Middle frontal gyrus (tissue), 1 donor: ENCODE results near the gene FAM200C.

ENCODE experiments used
- DNase-seq: peaks from one replicate; pipeline ENCODE4 v3.0.0-alpha.2; 2015; ENCODE audit warnings: low spot score; ENCODE audit errors: extremely low spot score

The FAM200C gene

DNA sequence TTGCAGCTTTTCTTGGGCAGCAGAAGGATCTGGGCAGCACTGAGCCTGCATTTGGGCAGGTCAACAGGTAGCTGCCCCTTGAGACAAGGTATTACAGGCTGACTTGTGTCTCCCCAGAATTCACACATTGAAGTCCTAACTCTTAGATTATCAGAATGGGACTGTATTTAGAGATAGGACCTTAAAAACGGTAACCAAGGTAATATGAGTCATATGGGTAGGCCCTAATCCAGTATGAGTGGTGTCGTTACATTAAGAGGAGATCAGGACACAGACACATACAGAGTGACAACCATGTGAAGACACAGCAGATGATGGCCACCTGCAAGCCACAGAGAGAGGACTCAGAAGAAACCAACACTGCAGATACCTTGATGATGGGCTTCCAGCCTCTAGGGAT is 32.6 kb downstream of the FAM200C start:
- DNase-seq, result no peak

DNA sequence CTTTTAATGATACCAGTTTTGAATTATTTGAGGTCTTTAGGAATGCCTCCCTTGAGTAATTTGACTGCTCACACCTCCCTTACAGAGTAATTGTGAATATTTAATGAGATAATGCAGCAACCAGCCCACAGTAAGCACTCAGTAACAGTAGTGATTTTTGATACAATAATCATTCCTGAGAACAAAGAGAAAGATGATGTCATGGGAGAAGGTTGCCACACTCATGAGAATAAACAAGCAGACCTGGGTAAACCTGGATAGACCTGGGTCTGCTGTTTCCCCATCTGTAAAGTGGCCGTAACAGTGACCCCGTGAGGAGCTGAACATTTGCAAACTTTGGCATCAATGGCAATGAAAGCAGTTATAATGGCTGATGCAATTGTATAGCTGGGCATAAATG is 33.6 kb downstream of the FAM200C start:
- no peak for DNase-seq

DNA sequence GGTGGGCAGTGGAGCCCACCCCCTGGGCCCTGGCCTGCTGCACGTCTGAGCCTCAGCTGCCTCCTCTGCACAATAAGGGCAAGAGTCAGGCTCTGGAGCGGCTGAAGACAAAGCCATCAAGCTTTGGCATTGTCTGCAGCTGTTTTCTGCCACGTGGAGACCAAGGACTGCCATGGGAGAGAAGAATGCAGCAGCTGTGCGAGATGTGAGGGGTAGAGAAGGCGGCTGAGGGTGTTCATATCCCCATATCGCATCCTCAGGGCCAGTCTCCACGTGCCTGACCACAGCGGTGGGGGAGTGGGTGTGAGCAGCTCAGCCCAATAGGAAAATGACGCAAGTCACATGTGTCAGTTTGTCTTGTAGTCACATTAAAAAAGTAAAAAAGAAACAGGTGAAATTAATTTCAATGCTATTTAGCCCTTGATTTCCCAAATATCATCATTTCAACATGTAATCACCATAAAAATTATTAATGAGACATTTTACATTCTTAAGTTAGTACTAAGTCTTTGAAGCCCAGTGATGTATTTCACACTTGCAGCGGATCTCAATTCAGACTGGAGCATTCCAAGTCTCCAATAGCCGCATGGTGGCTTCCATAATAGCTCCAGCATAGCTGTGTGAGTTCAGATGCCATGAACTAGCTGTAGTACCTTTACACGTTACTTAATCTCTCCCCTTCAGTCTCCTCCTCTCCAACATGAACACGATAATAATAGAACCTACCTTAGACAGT is 36.0 kb downstream of the FAM200C start:
- DNase-seq, result no peak

DNA sequence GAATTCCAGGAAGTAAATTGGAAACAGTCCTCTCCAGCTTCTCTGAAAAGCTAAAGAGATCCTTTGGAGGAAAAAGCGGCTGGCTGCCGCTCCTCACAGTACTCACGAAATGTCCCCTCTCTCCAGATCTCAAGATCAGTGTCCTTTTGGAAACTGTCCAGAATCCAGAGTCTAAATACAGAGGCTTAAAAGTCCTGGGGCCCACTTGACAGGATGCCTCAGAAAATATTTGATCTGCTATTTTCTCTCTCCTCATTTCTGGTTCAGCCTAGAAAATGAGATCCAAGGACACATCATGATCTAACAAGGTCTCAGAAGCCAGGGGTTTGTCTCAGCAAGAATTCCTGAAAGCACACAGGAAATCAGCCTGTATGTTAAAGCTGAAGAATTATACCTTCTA is 36.6 kb downstream of the FAM200C start:
- no peak for DNase-seq

DNA sequence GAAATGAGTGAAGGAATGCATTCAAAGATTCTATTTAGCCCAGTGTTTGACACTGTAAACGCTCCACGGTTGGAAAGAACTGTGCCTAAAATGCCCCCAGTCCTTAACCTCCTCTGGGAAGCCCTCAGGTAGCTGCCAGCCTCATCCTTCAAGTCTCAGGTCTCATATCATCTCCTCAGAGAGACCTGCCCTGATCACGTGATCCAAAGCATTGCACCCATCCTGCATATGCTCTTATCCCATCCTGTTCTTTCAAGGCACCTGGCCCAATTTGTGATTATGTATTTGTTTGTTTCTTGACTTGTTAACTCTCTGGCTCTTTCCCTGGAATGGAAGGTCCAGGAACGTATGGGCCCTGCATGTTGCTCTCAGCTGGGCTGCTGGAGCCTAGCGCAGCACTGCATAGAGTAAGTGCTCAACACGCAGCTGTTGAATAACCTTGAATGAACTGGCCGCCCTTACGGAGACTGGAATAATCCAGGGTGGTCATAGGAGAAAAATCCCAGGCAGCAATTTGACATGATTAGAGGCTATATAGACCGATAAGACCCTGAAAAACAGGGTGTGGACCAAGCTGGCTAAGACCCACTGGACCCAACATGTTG is 38.1 kb downstream of the FAM200C start:
- DNase-seq, result no peak

DNA sequence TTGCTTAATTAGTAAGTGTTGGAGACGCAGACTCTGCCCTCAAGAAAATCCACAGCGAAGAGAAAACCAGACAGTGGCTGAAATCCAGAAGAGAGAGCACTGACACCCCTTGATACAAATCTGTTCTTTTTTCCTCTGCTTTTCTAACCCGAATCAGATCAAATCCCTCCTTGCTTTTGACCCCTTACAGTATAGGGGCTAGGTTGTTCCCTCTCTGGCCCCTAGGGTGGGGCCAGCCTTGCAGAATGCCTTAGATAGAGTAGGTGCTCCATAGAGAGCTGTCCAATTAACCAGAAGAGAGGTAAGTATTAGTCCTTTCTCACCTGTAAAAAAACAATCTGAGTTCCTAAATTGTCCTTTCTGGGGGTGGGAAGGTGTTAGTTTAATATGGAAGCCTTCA is 39.5 kb downstream of the FAM200C start:
- DNase-seq, result no peak

DNA sequence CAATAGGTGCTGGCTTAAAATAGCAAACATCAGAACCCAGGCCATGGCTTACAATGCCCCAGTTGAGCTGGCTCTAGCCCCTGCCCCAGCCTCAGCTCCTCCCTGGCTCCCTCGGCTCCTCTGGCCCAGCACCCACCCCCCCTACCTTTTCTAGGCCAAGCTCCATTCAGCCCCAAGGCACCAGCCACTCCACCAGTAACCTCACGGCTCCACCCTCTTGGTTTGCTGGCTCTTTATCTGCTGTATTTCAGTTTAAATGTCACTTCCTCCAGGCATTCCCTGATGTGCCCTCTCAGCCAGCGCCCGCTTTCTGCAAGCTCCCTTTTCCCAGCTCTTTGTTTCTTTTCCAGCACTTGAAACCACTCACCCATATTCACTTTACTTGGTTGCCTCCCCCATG is 40.0 kb downstream of the FAM200C start:
- DNase-seq, result no peak

DNA sequence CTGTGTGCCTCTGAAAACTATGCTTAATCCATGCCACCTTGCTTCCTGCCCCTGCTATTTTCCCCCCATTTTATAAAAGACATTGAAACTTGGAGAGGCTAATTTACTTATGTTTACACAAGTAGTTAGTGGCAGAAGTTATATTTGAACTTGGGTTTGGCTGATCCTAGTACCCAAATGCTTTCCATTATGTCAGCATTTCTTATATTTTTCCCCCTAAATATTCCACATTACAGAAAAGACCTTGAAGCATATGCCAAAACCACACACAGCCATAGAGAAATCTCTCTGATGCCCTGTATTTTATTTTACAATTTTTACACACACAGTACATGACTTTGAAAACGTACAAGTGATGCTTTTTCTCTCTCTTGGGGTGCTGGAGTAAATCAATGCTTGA is 40.6 kb downstream of the FAM200C start:
- DNase-seq, result no peak

DNA sequence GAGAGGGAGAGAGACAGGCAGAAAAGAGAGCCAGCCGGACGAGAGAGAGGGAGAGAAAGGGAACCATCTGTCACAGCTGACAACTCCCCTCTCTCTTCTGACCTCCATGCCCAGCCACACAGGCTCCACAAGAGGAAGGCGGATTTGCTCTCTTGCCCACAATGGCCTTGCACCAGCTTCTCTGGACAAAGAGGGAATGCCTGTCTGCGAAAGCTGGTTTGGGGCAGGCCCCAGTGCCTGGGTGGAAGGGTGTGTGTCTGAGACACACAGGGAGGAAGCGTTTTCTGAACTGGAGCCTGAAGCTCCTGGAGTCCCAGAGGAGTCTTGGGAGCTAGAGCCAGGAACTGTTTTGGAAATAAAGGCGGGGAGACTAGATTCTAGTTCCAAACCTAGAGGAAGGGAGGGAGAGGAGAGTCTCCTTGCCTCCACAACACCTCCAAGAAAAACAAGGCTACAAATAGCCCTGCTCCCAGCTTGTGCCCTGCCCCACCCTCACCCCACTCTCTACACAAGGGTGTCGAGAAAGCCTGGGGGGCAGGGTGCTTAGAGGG is 41.9 kb downstream of the FAM200C start:
- no peak for DNase-seq

DNA sequence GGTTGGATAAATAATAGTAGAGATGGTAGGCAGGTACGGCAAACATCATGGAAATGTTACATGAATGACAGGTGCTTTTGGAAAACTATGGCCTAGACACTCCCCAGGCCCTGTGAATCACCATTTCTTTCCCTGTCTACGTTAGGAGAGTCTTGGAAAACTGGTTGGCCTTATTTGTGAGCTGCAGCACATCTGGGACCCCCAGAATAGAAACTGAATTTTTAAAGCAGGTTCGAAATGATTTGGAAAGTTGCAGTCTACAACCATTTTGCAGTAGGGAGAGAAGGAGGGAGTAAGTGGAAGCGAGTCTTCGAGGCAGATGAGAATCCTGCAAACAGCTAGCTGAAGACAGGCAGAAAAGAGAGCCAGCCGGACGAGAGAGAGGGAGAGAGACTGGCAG is 42.5 kb downstream of the FAM200C start:
- DNase-seq, result no peak

DNA sequence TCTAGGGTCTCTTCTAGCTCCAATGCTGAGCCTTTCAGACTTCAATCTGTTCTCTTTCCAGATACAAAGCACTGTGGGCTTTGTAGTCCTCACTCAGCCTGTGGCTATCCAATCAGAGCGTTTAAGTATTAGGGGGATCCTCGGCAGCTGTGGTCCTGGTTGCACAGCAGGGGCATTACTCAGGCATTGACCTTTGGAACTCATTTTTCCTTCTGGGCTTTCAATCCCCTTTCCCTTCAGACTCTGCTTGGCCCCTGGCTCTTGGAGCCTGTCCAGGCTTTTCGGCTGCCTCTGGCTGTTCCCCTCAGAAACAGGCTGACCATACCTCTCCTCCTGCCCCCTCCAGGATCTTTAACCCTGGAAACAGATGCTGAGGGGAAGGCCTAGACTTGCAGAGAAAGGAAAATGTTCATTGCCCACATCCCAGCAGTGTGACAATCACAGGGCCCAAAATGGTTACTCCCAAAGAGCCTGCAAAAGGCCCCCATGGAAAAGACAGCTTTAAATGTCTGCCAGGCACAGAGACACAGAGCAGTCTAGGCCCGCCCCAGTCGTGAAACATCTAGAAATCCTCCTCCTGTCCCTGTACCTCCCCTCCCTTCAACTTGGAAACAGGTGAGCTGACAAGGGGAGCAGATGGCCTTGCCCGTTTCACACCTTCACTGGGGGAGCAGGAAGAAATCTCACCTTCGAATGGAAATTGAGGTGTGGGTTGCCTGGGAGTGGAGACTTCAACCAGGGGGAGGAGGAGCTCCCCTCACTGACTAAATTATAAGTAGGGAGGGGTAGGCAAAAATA is 43.1 kb downstream of the FAM200C start:
- no peak for DNase-seq

DNA sequence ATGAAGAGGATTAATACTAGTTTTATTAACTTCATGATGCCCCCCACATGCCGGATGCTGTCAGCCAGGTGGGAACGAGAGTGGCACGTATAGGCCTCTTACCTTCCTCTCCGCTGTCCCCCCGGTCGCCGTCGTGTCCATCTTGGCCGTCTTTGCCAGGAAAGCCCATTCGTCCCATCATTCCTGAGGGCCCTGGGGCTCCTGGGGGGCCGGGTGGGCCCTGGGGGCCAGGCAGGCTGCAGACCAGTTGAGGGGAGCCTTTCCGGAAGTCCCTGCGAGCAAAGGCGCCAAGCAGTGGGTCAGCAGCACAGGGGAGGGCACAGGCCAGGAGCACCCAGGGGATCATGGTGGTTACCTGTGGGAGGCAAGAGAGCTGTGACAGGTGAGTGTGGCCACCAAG is 45.2 kb downstream of the FAM200C start:
- DNase-seq, result no peak

DNA sequence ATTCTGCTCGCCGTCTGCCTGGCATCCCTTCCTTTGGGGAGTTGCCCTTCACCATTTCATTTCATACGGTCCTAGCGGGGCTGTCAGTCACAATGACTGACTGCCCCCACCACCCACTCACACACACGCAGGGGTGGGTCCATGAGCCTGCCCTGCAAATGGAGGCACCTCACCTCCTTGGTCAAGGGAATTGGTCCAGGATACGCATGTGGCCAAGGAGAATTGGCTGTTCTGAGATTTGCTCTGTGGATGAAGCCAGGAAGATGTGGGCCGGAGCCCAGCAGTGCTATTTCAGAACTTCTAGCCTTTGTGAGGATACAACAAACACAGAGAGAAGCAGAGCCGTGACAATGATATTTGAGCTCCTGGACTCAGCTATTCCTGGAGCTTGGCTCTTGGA is 46.5 kb downstream of the FAM200C start:
- DNase-seq, result peak; percentile 15

DNA sequence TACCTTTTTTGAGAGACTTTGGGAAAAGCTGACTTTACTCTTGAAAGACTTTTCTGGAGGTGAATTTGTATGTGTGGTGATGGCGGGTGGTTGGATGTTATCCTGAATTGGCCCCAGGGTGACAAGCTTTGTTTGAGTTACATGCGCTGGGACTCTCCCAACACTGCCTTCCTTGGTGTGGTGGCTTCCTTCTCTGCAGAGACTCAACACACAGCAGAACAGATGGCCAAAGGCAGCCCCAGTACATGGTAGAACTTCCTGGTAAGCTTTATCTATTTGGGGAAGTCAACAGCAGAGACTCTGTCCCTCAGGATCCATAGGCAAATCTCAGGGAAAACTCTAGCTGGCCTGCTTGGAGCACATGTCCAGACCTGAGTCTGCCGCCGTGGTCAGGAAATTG is 47.5 kb downstream of the FAM200C start:
- DNase-seq, result no peak

DNA sequence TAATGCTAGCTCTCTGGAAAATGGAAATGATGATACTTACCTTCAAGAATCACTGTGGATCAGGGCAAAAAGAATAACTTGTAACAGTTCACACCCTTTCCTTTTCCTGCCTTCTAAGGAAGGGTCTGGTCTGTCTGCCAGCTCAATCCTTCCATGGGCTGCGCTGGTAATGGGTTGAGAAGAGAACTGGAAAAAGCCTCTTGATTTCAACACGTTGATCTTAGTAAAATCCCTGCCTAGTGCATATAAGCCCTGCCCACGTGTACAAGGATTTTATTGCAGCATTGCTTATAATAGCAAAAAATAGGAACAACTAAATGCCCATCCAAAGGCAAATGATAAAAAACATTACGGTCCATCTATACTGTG is 49.9 kb downstream of the FAM200C start:
- DNase-seq, result no peak

DNA sequence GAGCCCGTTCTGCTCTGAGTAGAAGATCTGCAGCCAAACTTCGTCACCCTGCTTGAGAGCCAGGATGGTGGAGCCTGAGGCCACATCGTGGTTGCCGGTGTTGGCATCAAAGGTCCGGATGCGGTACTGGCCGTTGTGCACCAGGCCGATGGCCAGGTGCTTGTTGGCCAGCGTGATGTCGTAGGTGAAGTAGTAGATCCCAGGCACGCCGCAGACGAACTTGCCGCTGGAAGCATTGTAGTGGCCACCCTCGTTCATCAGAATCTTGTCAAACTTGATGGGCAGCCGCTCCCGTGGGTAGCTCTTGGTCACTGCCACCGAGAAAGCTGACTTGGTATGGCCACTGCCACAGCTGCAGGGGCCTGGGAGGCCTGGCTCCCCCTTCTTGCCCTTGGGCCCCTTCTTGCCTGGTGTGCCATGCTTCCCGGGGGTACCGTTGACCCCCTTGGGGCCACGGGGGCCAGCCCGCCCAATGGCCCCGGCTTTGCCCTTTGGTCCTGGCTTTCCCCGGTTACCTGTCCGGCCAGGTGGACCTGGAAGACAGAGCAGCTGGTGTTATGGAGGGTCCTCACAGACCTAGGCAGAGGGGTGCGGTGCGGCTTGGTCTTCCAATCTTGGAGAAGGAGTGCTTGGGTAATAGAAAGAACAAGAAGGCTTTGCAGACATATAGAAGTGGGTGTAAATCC is 50.5 kb downstream of the FAM200C start:
- DNase-seq, result no peak

DNA sequence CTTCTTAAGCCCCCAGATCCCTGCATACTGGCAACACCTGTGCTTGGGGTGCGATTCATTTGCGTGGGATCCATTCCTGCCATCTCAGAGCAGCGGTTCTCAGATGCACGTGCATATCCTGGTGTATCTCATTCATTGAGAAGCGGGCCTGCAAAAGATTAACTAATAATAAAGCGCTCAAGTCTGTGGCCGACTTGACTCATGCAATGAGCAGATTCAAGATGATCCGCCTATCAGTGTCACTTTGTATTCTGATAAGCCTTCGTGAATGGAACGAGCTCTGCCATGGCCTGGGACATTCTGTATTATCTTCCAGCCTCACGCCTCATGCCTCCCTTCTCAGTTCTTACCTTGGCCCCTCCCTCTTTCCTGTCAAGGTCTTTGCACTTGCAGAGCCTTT is 51.8 kb downstream of the FAM200C start:
- no peak for DNase-seq

DNA sequence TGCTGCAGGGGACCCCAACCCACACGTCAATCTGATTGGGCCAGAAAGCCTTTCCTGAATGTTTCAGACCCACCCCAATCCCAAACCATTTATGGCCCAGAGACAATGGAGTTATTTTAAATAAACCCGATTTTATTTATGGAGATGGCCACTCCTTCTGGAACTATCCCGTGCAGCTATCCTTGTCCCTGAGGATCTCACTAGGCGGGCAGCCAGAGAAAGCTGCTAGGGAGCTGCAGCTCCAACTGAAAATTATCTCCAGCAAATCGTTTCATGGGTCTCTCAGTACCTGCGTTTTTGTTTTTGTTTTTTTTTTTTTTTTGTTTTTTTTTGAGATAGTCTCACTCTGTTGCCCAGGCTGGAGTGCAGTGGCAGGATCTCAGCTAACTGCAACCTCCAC is 52.4 kb downstream of the FAM200C start:
- no peak for DNase-seq
